ENCODE results near the gene CTNND2. TPM values are rescaled to one million over a fixed set of nuclear protein-coding genes. Genes with fewer than 3 reads are reported as not detected.

The CTNND2 gene
- total RNA-seq, 3 donors from 2014 or later (not counting 1 experiment from before 2014, with no cell fraction given): not detected

- ATAC-seq: no peak
- TF ChIP-seq CTCF (IDR thresholded peaks at IDR 0.05): no peak
- H3K4me3 Mint-ChIP-seq: no peak overlapping the region
- Histone ChIP-seq H3K4me1 (ENCODE audit: control insufficient read depth, insufficient read depth, low read length) (no peaks in the 10 kb centered on the region), H3K27ac (ENCODE audit: low read length) (no peak overlapping the region), H3K27me3 (ENCODE audit: control insufficient read depth, insufficient read depth, low read length) (no peaks in the 10 kb centered on the region), H3K36me3 (ENCODE audit: control insufficient read depth, insufficient read depth, low read length) (no peaks in the 10 kb centered on the region), H3K4me3 (ENCODE audit: low read length) (no peak overlapping the region), H3K9me3 (ENCODE audit: control insufficient read depth, insufficient read depth, low read length) (no peaks in the 10 kb centered on the region)
- H3K36me3 Mint-ChIP-seq: no peaks in the 10 kb centered on the region
- H3K4me1 Mint-ChIP-seq: no peaks in the 10 kb centered on the region
- no peaks in the 10 kb centered on the region for H3K27me3 Mint-ChIP-seq (ENCODE audit: low read depth in 2 of 2)
- WGBS (ENCODE audit: insufficient coverage): 83% methylated on average over 7 of the region's 7 CpGs
- no peak for DNase-seq
- peaks cover 5 to 16% of the 10 kb centered on the region in 2 donors for H3K9me3 Mint-ChIP-seq
- intact Hi-C loops (cut with micrococcal nuclease): no loop called here
- no peak overlapping the region for H3K27ac Mint-ChIP-seq
These were observed 46.9 kb downstream of the CTNND2 start for GRCh38 chr5:11857391-11857790.

GRCh38 chr5:11854936-11855335, 49.3 kb downstream of the CTNND2 start:
- H3K27ac ChIP-seq (ENCODE audit: low read length): no peak overlapping the region
- intact Hi-C loops (cut with micrococcal nuclease): no loop called here
- DNase-seq (no peak), ATAC-seq (no peak)
- no peaks in the 10 kb centered on the region for H3K4me1 ChIP-seq (ENCODE audit: control insufficient read depth, insufficient read depth, low read length)
- peaks cover 5 to 6% of the 10 kb centered on the region in 2 donors for H3K9me3 Mint-ChIP-seq
- no peaks in the 10 kb centered on the region for H3K4me1 Mint-ChIP-seq
- no peak overlapping the region for H3K27ac Mint-ChIP-seq
- TF ChIP-seq CTCF (IDR thresholded peaks at IDR 0.05): no peak
- no peaks in the 10 kb centered on the region for H3K9me3 ChIP-seq (ENCODE audit: control insufficient read depth, insufficient read depth, low read length)
- whole genome bisulfite sequencing (ENCODE audit: insufficient coverage): 76% methylated on average over 5 of the region's 5 CpGs
- H3K4me3 Mint-ChIP-seq: no peak overlapping the region
- no peaks in the 10 kb centered on the region for H3K27me3 ChIP-seq (ENCODE audit: control insufficient read depth, insufficient read depth, low read length)
- no peaks in the 10 kb centered on the region for H3K36me3 Mint-ChIP-seq
- H3K4me3 ChIP-seq (ENCODE audit: low read length): no peak overlapping the region
- H3K36me3 ChIP-seq (ENCODE audit: control insufficient read depth, insufficient read depth, low read length): no peaks in the 10 kb centered on the region
- no peaks in the 10 kb centered on the region for H3K27me3 Mint-ChIP-seq (ENCODE audit: low read depth in 2 of 2)

- Mint-ChIP-seq H3K4me3 (no peak overlapping the region), H3K4me1 (no peaks in the 10 kb centered on the region), H3K9me3 (peaks cover 3 to 4% of the 10 kb centered on the region in 2 donors), H3K36me3 (no peaks in the 10 kb centered on the region), H3K27ac (no peak overlapping the region), H3K27me3 (ENCODE audit: low read depth in 2 of 2) (no peaks in the 10 kb centered on the region)
- Histone ChIP-seq H3K9me3 (ENCODE audit: control insufficient read depth, insufficient read depth, low read length) (no peaks in the 10 kb centered on the region), H3K4me3 (ENCODE audit: low read length) (no peak overlapping the region), H3K4me1 (ENCODE audit: control insufficient read depth, insufficient read depth, low read length) (no peaks in the 10 kb centered on the region), H3K36me3 (ENCODE audit: control insufficient read depth, insufficient read depth, low read length) (no peaks in the 10 kb centered on the region), H3K27ac (ENCODE audit: low read length) (no peak overlapping the region), H3K27me3 (ENCODE audit: control insufficient read depth, insufficient read depth, low read length) (no peaks in the 10 kb centered on the region)
- intact Hi-C loops (cut with micrococcal nuclease): no loop called here
- ATAC-seq (no peak), DNase-seq (no peak)
- 67% methylated on average over 10 of the region's 10 CpGs for WGBS (ENCODE audit: insufficient coverage)
- no peak for TF ChIP-seq CTCF (IDR thresholded peaks at IDR 0.05)
These were observed 50.5 kb downstream of the CTNND2 start for GRCh38 chr5:11853796-11854195.

GRCh38 chr5:11853140-11853539, 51.1 kb downstream of the CTNND2 start:
- Mint-ChIP-seq H3K27ac (no peak overlapping the region), H3K36me3 (no peaks in the 10 kb centered on the region), H3K27me3 (ENCODE audit: low read depth in 2 of 2) (no peaks in the 10 kb centered on the region), H3K4me1 (no peaks in the 10 kb centered on the region), H3K4me3 (no peak overlapping the region), H3K9me3 (peaks cover 5 to 6% of the 10 kb centered on the region in 2 donors)
- Histone ChIP-seq H3K9me3 (ENCODE audit: control insufficient read depth, insufficient read depth, low read length) (no peaks in the 10 kb centered on the region), H3K36me3 (ENCODE audit: control insufficient read depth, insufficient read depth, low read length) (no peaks in the 10 kb centered on the region), H3K27ac (ENCODE audit: low read length) (no peak overlapping the region), H3K27me3 (ENCODE audit: control insufficient read depth, insufficient read depth, low read length) (no peaks in the 10 kb centered on the region), H3K4me1 (ENCODE audit: control insufficient read depth, insufficient read depth, low read length) (no peaks in the 10 kb centered on the region), H3K4me3 (ENCODE audit: low read length) (no peak overlapping the region)
- intact Hi-C loops (cut with micrococcal nuclease): no loop called here
- DNase-seq: no peak
- ATAC-seq: no peak
- no peak for TF ChIP-seq CTCF (IDR thresholded peaks at IDR 0.05)
